IMR-90 (cell line): ENCODE results near the gene NANS. TPM values are rescaled to one million over a fixed set of nuclear protein-coding genes. Genes with fewer than 3 reads are reported as not detected.

Experiments
- ATAC-seq: fragments of 200-7000 bp; cut with Tn5 transposase; 2 replicates; pipeline ENCODE4 v1.9.1; 2020; ENCODE audit warnings: low read depth, mild to moderate bottlenecking, moderate library complexity
- BruUV-seq: library from RNA; stranded (reverse); fragments of 400-500 nt; replicated peaks from 2 replicates; lab custom pipeline; 2021; lab: Mats Ljungman, UMichigan
- CTCF ChIA-PET: fragments of 300-600 bp; formaldehyde crosslinking; extraction: SDS; loops from one replicate; lab custom pipeline; 2021; ENCODE audit warnings: antibody characterized with exemption; lab: Yijun Ruan, JAX
- POLR2A ChIA-PET: fragments of 300-600 bp; sonication (Branson Sonifier 250); formaldehyde crosslinking; loops from one replicate; lab custom pipeline; 2022; ENCODE audit warnings: antibody characterized with exemption; ENCODE audit not compliant: unreplicated experiment; lab: Charles Lee
- DNase-seq: peaks from one replicate; pipeline ENCODE4 v3.0.0; 2013
- H2AFZ ChIP-seq: replicated peaks from 2 replicates; pipeline ENCODE3; 2013; ENCODE audit warnings: low read length, mild to moderate bottlenecking; ENCODE audit not compliant: poor library complexity
- H2AK5ac ChIP-seq: 2 replicates; pipeline ENCODE4 v1.6.1; 2013; ENCODE audit warnings: low read depth, low read length, inconsistent platforms
- H2AK9ac ChIP-seq: replicated peaks from 2 replicates; pipeline ENCODE3; 2013; ENCODE audit warnings: mild to moderate bottlenecking, low read depth, low read length, moderate library complexity; ENCODE audit not compliant: poor library complexity
- H2BK120ac ChIP-seq: 2 replicates; pipeline ENCODE4 v1.6.1; 2013; ENCODE audit warnings: low read depth, low read length, inconsistent platforms
- H2BK15ac ChIP-seq: 3 replicates; pipeline ENCODE4 v1.6.1; 2013; ENCODE audit warnings: low read depth, low read length, inconsistent platforms
- H2BK20ac ChIP-seq: 2 replicates; pipeline ENCODE4 v1.6.1; 2013; ENCODE audit warnings: low read depth, mild to moderate bottlenecking, inconsistent platforms, low read length, moderate library complexity
- H2BK5ac ChIP-seq: 2 replicates; pipeline ENCODE4 v1.6.1; 2013; ENCODE audit warnings: mild to moderate bottlenecking, low read depth, low read length, inconsistent platforms; ENCODE audit not compliant: poor library complexity, severe bottlenecking
- H3K14ac ChIP-seq: replicated peaks from 2 replicates; pipeline ENCODE4 v1.6.1; 2013; ENCODE audit warnings: low read depth, low read length, inconsistent platforms
- H3K18ac ChIP-seq: 2 replicates; pipeline ENCODE4 v1.6.1; 2013; ENCODE audit warnings: low read depth, low read length, control low read depth
- H3K23ac ChIP-seq: 2 replicates; pipeline ENCODE4 v1.6.1; 2013; ENCODE audit warnings: low read depth, low read length, inconsistent platforms
- H3K27ac ChIP-seq: 2 replicates; pipeline ENCODE4 v1.5.1; 2013; ENCODE audit warnings: mild to moderate bottlenecking, control low read depth, low read length; ENCODE audit not compliant: insufficient read depth
- H3K27me3 ChIP-seq: 2 replicates; pipeline ENCODE4 v1.6.1; 2013; ENCODE audit warnings: low read length; ENCODE audit not compliant: control insufficient read depth, insufficient read depth
- H3K36me3 ChIP-seq: 2 replicates; pipeline ENCODE4 v1.6.1; 2013; ENCODE audit warnings: low read length, mixed read lengths; ENCODE audit not compliant: control insufficient read depth, insufficient read depth
- H3K4ac ChIP-seq: 2 replicates; pipeline ENCODE4 v1.6.1; 2013; ENCODE audit warnings: low read depth, low read length, inconsistent platforms
- H3K4me1 ChIP-seq: 2 replicates; pipeline ENCODE4 v1.6.1; 2013; ENCODE audit warnings: low read length, mixed read lengths; ENCODE audit not compliant: control insufficient read depth, insufficient read depth
- H3K4me2 ChIP-seq: 2 replicates; pipeline ENCODE4 v1.6.1; 2013; ENCODE audit warnings: low read depth, mild to moderate bottlenecking, control low read depth, low read length, moderate library complexity
- H3K4me3 ChIP-seq: 2 replicates; pipeline ENCODE4 v1.5.1; 2013; ENCODE audit warnings: low read depth, mild to moderate bottlenecking, control low read depth, low read length, moderate library complexity; ENCODE audit not compliant: insufficient read depth
- H3K56ac ChIP-seq: 2 replicates; pipeline ENCODE4 v1.6.1; 2013; ENCODE audit warnings: low read length, inconsistent platforms; ENCODE audit not compliant: insufficient read depth; ENCODE audit errors: extremely low read depth
- H3K79me1 ChIP-seq, 2 experiments: 2 replicates each; pipeline ENCODE4 v1.6.1; 2013; ENCODE audit warnings: low read length in 2 of 2, inconsistent platforms in 1 of 2, low read depth in 1 of 2
- H3K9ac ChIP-seq: 2 replicates; pipeline ENCODE4 v1.6.1; 2013; ENCODE audit warnings: low read depth, low read length, control low read depth
- H3K9me1 ChIP-seq: 2 replicates; pipeline ENCODE4 v1.6.1; 2013; ENCODE audit warnings: low read length, inconsistent platforms; ENCODE audit not compliant: insufficient read depth
- H3K9me3 ChIP-seq: 2 replicates; pipeline ENCODE4 v1.6.1; 2013; ENCODE audit warnings: low read length; ENCODE audit not compliant: control insufficient read depth, insufficient read depth
- H4K20me1 ChIP-seq: 2 replicates; pipeline ENCODE4 v1.6.1; 2013; ENCODE audit warnings: low read length, inconsistent platforms; ENCODE audit not compliant: insufficient read depth
- H4K5ac ChIP-seq: 2 replicates; pipeline ENCODE4 v1.6.1; 2013; ENCODE audit warnings: mild to moderate bottlenecking, low read depth, low read length, control low read depth
- H4K8ac ChIP-seq, 2 experiments: 2 replicates each; pipeline ENCODE4 v1.6.1; 2013; ENCODE audit warnings: low read depth in 2 of 2, low read length in 2 of 2, control low read depth in 1 of 2, inconsistent platforms in 1 of 2
- H4K91ac ChIP-seq: 2 replicates; pipeline ENCODE4 v1.6.1; 2013; ENCODE audit warnings: low read depth, low read length, inconsistent platforms; ENCODE audit not compliant: insufficient read depth
- RAD21 ChIP-seq: IDR thresholded peaks from 2 replicates; pipeline ENCODE4 v1.6.1; 2012; ENCODE audit warnings: low read length, improper control_type of control experiment
- WGBS, 2 experiments: methylation state at CpG; one replicate each; pipeline versions ENCODE4 v1.1.5 to v1.1.7; 2013; ENCODE audit warnings: missing lambda C conversion rate in 2 of 2; ENCODE audit not compliant: insufficient read length in 1 of 2; ENCODE audit errors: extremely low coverage in 2 of 2; 5-methylcytosine and 5-hydroxymethylcytosine counted together
- dilution Hi-C: fragments of 300-500 bp; cut with HindIII; formaldehyde crosslinking; loops from one replicate; pipeline ENCODE4 v1.14.3; 2018; ENCODE audit warnings: low sequenced_read_pairs; ENCODE audit not compliant: unreplicated experiment
- in situ Hi-C: fragments of 300-500 bp; cut with MboI; formaldehyde crosslinking; loops from 3 replicates; pipeline ENCODE4 v1.14.3; 2019; ENCODE audit warnings: low sequenced_read_pairs, inconsistent platforms, mixed read lengths
- intact Hi-C: fragments of 100-400 bp; cut with micrococcal nuclease; formaldehyde crosslinking; loops from 2 replicates; pipeline ENCODE4 v1.10.0; 2022
- polyA plus RNA-seq, 3 experiments: library from polyadenylated mRNA; depleted of rRNA; stranded (reverse); fragments of >200 nt; gene quantifications; 2 replicates each; pipeline ENCODE4 v1.2.3, GENCODE V29; 2012; ENCODE audit warnings: low replicate concordance in 1 of 3
- total RNA-seq: library from RNA; depleted of rRNA; stranded (reverse); fragments of >200 nt; gene quantifications from 2 replicates; pipeline ENCODE4 v1.2.3, GENCODE V29; 2012
- TF ChIP-seq, protein P1 (sequence below): fragments of 150-350 bp; IDR thresholded peaks from 2 replicates; pipeline ENCODE4 v1.6.1; 2016; ENCODE audit warnings: low read depth, mild to moderate bottlenecking, low read length, moderate library complexity, borderline replicate concordance
- TF ChIP-seq, protein P2 (sequence below): conservative IDR thresholded peaks from 2 replicates; pipeline ENCODE4 v1.5.1; 2012; ENCODE audit warnings: mild to moderate bottlenecking, low read depth, low read length, improper control_type of control experiment

Gene NANS
- total and polyA plus RNA-seq, 2 of the 4 experiments (the other 2 are of a cell fraction): 210 to 306 TPM

DNA sequence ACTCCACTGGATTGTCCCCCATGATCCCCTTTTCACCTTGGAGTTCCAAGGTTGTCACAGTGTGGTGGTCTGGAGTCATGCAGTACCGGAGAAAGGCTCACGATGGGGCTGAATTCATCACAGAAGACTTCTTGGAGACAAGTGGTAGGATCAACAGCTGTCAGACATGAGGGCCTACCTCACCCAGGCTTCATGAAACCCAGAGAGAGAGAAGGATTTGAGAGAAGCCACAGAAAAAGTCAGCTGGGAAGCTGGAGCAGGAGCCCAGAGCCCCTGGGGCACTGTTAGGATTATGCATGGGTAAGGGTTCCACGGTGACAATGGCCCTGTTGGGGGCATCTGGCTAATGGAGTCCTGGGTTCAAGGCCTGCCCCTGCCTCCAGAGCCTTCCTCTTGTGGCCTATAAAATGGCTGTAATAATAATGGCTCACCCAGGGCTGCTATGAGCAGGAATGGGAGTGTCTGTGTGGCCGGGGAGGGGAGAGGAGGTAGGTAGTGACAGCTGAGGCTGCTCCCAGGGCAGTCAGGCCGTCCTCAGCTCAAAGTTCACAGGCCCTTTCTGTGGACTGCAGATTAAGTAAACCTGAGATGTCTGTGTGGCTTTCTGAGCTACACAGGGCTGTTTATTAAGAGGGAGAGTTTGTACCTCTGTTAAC, 61.6 kb downstream of the NANS start:
- no peak overlapping the region for H3K18ac ChIP-seq
- H2AK5ac ChIP-seq: no peak overlapping the region; the same call in 1 of the 2 replicates
- H2AK9ac ChIP-seq: peak overlapping the region; percentile 91
- H4K8ac ChIP-seq: peak overlapping the region; percentile 68 to 69; a peak in 2 of 4 replicates
- peaks cover 5 to 15% of the 10 kb centered on the region in 2 experiments; a peak in 2 of 4 replicates for H3K79me1 ChIP-seq
- no peak overlapping the region for H2BK5ac ChIP-seq
- dilution Hi-C loops: no loop called here
- H3K9me3 ChIP-seq: no peaks in the 10 kb centered on the region
- TF ChIP-seq, protein P1, sequence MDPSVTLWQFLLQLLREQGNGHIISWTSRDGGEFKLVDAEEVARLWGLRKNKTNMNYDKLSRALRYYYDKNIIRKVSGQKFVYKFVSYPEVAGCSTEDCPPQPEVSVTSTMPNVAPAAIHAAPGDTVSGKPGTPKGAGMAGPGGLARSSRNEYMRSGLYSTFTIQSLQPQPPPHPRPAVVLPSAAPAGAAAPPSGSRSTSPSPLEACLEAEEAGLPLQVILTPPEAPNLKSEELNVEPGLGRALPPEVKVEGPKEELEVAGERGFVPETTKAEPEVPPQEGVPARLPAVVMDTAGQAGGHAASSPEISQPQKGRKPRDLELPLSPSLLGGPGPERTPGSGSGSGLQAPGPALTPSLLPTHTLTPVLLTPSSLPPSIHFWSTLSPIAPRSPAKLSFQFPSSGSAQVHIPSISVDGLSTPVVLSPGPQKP: no peak
- TF ChIP-seq RAD21: peak; percentile 24
- TF ChIP-seq, protein P2, sequence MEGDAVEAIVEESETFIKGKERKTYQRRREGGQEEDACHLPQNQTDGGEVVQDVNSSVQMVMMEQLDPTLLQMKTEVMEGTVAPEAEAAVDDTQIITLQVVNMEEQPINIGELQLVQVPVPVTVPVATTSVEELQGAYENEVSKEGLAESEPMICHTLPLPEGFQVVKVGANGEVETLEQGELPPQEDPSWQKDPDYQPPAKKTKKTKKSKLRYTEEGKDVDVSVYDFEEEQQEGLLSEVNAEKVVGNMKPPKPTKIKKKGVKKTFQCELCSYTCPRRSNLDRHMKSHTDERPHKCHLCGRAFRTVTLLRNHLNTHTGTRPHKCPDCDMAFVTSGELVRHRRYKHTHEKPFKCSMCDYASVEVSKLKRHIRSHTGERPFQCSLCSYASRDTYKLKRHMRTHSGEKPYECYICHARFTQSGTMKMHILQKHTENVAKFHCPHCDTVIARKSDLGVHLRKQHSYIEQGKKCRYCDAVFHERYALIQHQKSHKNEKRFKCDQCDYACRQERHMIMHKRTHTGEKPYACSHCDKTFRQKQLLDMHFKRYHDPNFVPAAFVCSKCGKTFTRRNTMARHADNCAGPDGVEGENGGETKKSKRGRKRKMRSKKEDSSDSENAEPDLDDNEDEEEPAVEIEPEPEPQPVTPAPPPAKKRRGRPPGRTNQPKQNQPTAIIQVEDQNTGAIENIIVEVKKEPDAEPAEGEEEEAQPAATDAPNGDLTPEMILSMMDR: peak; percentile 19; the same call in 1 of the 2 replicates
- H4K91ac ChIP-seq: no peak overlapping the region
- in situ Hi-C loops: no loop called here
- no peak overlapping the region for H2BK120ac ChIP-seq
- peak overlapping the region; percentile 71 for H3K14ac ChIP-seq
- ATAC-seq: peak; percentile 4; the same call in 1 of the 2 replicates
- no peak overlapping the region for H3K56ac ChIP-seq
- H3K4ac ChIP-seq: peak overlapping the region; percentile 54
- H3K4me2 ChIP-seq: peak overlapping the region; percentile 89
- H3K27ac ChIP-seq: no peak overlapping the region
- ChIA-PET CTCF (no interaction called here), POLR2A (no interaction called here)
- H4K20me1 ChIP-seq: no peaks in the 10 kb centered on the region
- H2BK20ac ChIP-seq: no peak overlapping the region
- H3K4me3 ChIP-seq: peak overlapping the region; percentile 70
- DNase-seq: peak; percentile 28
- H2AFZ ChIP-seq: peak overlapping the region; percentile 97
- intact Hi-C loops: loop anchor here (2.0 kb wide), 2 partner anchors 145 to 195 kb away; partner anchors contain the start of gene TRMO
- BruUV-seq: no TSS peak
- H3K27me3 ChIP-seq: no peaks in the 10 kb centered on the region
- H3K4me1 ChIP-seq: no peaks in the 10 kb centered on the region
- H3K9ac ChIP-seq: no peak overlapping the region
- no peak overlapping the region for H4K5ac ChIP-seq
- H3K36me3 ChIP-seq: no peaks in the 10 kb centered on the region
- 40% methylated on average over 1 of the region's 5 CpGs; no CpG with 5 or more reads in 1 of the 2 experiments for WGBS, 2 experiments
- peak overlapping the region; percentile 76 for H3K23ac ChIP-seq
- H3K9me1 ChIP-seq: peaks cover 3% of the 10 kb centered on the region; the same call in 1 of the 2 replicates
- no peak overlapping the region for H2BK15ac ChIP-seq
